CD4-positive, CD25-positive, alpha-beta regulatory T cell (primary cell): Measurements from ENCODE around the gene OMP. TPM values are rescaled to one million over a fixed set of nuclear protein-coding genes. Genes with fewer than 3 reads are reported as not detected.

ENCODE experiments used
- ATAC-seq, 2 donors: fragments of 150-1000 bp; cut with Tn5 transposase; one replicate each; pipeline ENCODE4 v1.10.0; 2021; ENCODE audit warnings: low read depth in 2 of 2, moderate number of reproducible peaks in 2 of 2, moderate library complexity in 1 of 2
- DNase-seq, 3 donors: peaks; one replicate each; pipeline versions ENCODE4 v3.0.0 to v3.0.0-alpha.2; 2012 to 2022; ENCODE audit warnings: mixed read lengths in 1 of 3
- H3K27ac ChIP-seq: one replicate; pipeline ENCODE4 v1.7.0; 2013; ENCODE audit warnings: mild to moderate bottlenecking, low read length; ENCODE audit not compliant: insufficient read depth, poor library complexity, severe bottlenecking
- H3K27me3 ChIP-seq: one replicate; pipeline ENCODE4 v1.7.0; 2013; ENCODE audit warnings: low read length; ENCODE audit not compliant: control insufficient read depth, insufficient read depth
- H3K36me3 ChIP-seq: one replicate; pipeline ENCODE4 v1.7.0; 2013; ENCODE audit warnings: mild to moderate bottlenecking, low read length, moderate library complexity; ENCODE audit not compliant: control insufficient read depth, insufficient read depth
- H3K4me1 ChIP-seq: 2 replicates; pipeline ENCODE4 v1.7.0; 2013; ENCODE audit warnings: mild to moderate bottlenecking, low read length; ENCODE audit not compliant: insufficient read depth, control insufficient read depth, poor library complexity, severe bottlenecking
- H3K4me3 ChIP-seq: one replicate; pipeline ENCODE4 v1.7.0; 2013; ENCODE audit warnings: low read depth, mild to moderate bottlenecking, low read length, moderate library complexity
- H3K9me3 ChIP-seq, 2 experiments: 1 replicate in 1 of 2; 2 replicates in 1 of 2; pipeline ENCODE4 v1.7.0; 2013; ENCODE audit warnings: low read length in 2 of 2, mild to moderate bottlenecking in 1 of 2, moderate library complexity in 1 of 2; ENCODE audit not compliant: control insufficient read depth in 2 of 2
- H3K27ac Mint-ChIP-seq, 3 donors: one replicate each; pipeline ENCODE4 v1.8.0; 2020 to 2022; ENCODE audit warnings: mild to moderate bottlenecking in 3 of 3, mixed read lengths in 3 of 3, moderate library complexity in 2 of 3
- H3K27me3 Mint-ChIP-seq: one replicate; pipeline ENCODE4 v1.8.0; 2022; ENCODE audit warnings: mild to moderate bottlenecking, mixed read lengths
- H3K36me3 Mint-ChIP-seq: one replicate; pipeline ENCODE4 v1.8.0; 2020; ENCODE audit warnings: mixed read lengths
- H3K4me1 Mint-ChIP-seq, 4 donors: one replicate each; pipeline ENCODE4 v1.8.0; 2020 to 2022; ENCODE audit warnings: mixed read lengths in 4 of 4, mild to moderate bottlenecking in 1 of 4
- H3K4me3 Mint-ChIP-seq, 4 donors: one replicate each; pipeline ENCODE4 v1.8.0; 2020 to 2022; ENCODE audit warnings: mild to moderate bottlenecking in 4 of 4, mixed read lengths in 4 of 4, moderate library complexity in 3 of 4
- H3K9me3 Mint-ChIP-seq, 7 donors: one replicate each; pipeline ENCODE4 v1.8.0; 2020 to 2022; ENCODE audit warnings: mixed read lengths in 7 of 7, mild to moderate bottlenecking in 3 of 7, moderate library complexity in 2 of 7
- polyA plus RNA-seq, 4 donors: library from polyadenylated mRNA; unstranded; fragments of 300-500 nt; fragmentation: Illumina TruSeq; gene quantifications; one replicate each; pipeline ENCODE4 v1.2.3, GENCODE V29; 2021
- total RNA-seq: library from RNA; stranded (reverse); gene quantifications from one replicate; pipeline ENCODE4 v1.2.3, GENCODE V29; 2022

The OMP gene
- total and polyA plus RNA-seq, 5 donors from 2014 or later: not detected

- Mint-ChIP-seq H3K9me3 (no peaks in the 10 kb centered on the region), H3K36me3 (peaks cover 5% of the 10 kb centered on the region), H3K27ac (peak overlapping the region in 1 of 3 donors; percentile 26), H3K27me3 (peaks cover 5% of the 10 kb centered on the region), H3K4me3 (peak overlapping the region in 1 of 4 donors; percentile 68), H3K4me1 (peaks cover 0 to 18% (median 3%) of the 10 kb centered on the region in 4 donors)
- peaks cover 13% of the 10 kb centered on the region for H3K4me1 ChIP-seq
- DNase-seq (no peak), ATAC-seq (no peak)
- no peak overlapping the region for H3K4me3 ChIP-seq
- no peaks in the 10 kb centered on the region for H3K36me3 ChIP-seq
- H3K9me3 ChIP-seq: no peaks in the 10 kb centered on the region
- no peak overlapping the region for H3K27ac ChIP-seq
- H3K27me3 ChIP-seq: no peaks in the 10 kb centered on the region
These were observed 31.6 kb upstream of the OMP start for GRCh38 chr11:77071077-77071476.

GRCh38 chr11:77071671-77072605 lies 30.7 kb upstream of the OMP start:
- Histone ChIP-seq H3K4me1 (peaks cover 9% of the 10 kb centered on the region), H3K27me3 (no peaks in the 10 kb centered on the region), H3K36me3 (no peaks in the 10 kb centered on the region), H3K9me3 (no peaks in the 10 kb centered on the region), H3K27ac (no peak overlapping the region), H3K4me3 (no peak overlapping the region)
- H3K27ac Mint-ChIP-seq: peak overlapping the region in 1 of 3 donors; percentile 22
- peak overlapping the region in 2 of 4 donors; percentile 39 to 47 for H3K4me3 Mint-ChIP-seq
- ATAC-seq (no peak), DNase-seq (no peak)
- H3K4me1 Mint-ChIP-seq: peaks cover 0 to 18% (median 5%) of the 10 kb centered on the region in 4 donors
- no peaks in the 10 kb centered on the region for H3K9me3 Mint-ChIP-seq
- H3K36me3 Mint-ChIP-seq: peaks cover 5% of the 10 kb centered on the region
- peaks cover 11% of the 10 kb centered on the region for H3K27me3 Mint-ChIP-seq

GRCh38 chr11:77072851-77073327 lies 29.8 kb upstream of the OMP start:
- Histone ChIP-seq H3K36me3 (no peaks in the 10 kb centered on the region), H3K27me3 (no peaks in the 10 kb centered on the region), H3K9me3 (no peaks in the 10 kb centered on the region), H3K4me3 (no peak overlapping the region), H3K4me1 (peaks cover under 1% of the 10 kb centered on the region), H3K27ac (no peak overlapping the region)
- H3K27me3 Mint-ChIP-seq: peaks cover 11% of the 10 kb centered on the region
- DNase-seq (no peak), ATAC-seq (no peak)
- H3K4me1 Mint-ChIP-seq: peaks cover 0 to 12% (median 5%) of the 10 kb centered on the region in 4 donors
- H3K36me3 Mint-ChIP-seq: peaks cover 5% of the 10 kb centered on the region
- H3K9me3 Mint-ChIP-seq: no peaks in the 10 kb centered on the region
- peak overlapping the region in 1 of 4 donors; percentile 47 for H3K4me3 Mint-ChIP-seq
- H3K27ac Mint-ChIP-seq: no peak overlapping the region

- Histone ChIP-seq H3K4me3 (no peak overlapping the region), H3K4me1 (no peaks in the 10 kb centered on the region), H3K36me3 (no peaks in the 10 kb centered on the region), H3K27me3 (no peaks in the 10 kb centered on the region), H3K9me3 (no peaks in the 10 kb centered on the region), H3K27ac (no peak overlapping the region)
- no peak overlapping the region for H3K4me3 Mint-ChIP-seq
- H3K9me3 Mint-ChIP-seq: no peaks in the 10 kb centered on the region
- H3K36me3 Mint-ChIP-seq: peaks cover 5% of the 10 kb centered on the region
- no peak overlapping the region for H3K27ac Mint-ChIP-seq
- ATAC-seq (no peak), DNase-seq (no peak)
- H3K27me3 Mint-ChIP-seq: peaks cover 11% of the 10 kb centered on the region
- H3K4me1 Mint-ChIP-seq: peaks cover 0 to 10% (median 5%) of the 10 kb centered on the region in 4 donors
These were observed 29.2 kb upstream of the OMP start for GRCh38 chr11:77073328-77074001.

- H3K4me1 ChIP-seq: no peaks in the 10 kb centered on the region
- H3K27me3 ChIP-seq: no peaks in the 10 kb centered on the region
- H3K36me3 ChIP-seq: no peaks in the 10 kb centered on the region
- ATAC-seq (no peak), DNase-seq (no peak)
- no peak overlapping the region for H3K4me3 ChIP-seq
- H3K27ac ChIP-seq: no peak overlapping the region
- Mint-ChIP-seq H3K27me3 (peaks cover 11% of the 10 kb centered on the region), H3K36me3 (peaks cover 5% of the 10 kb centered on the region), H3K4me3 (peak overlapping the region in 1 of 4 donors; percentile 49), H3K4me1 (peaks cover 0 to 10% (median 5%) of the 10 kb centered on the region in 4 donors), H3K9me3 (peaks cover 0 to 3% (median 0%) of the 10 kb centered on the region in 7 donors), H3K27ac (no peak overlapping the region)
- H3K9me3 ChIP-seq: no peaks in the 10 kb centered on the region
These were observed 28.4 kb upstream of the OMP start for GRCh38 chr11:77074205-77074604.

GRCh38 chr11:77074626-77075221 lies 27.9 kb upstream of the OMP start:
- Mint-ChIP-seq H3K36me3 (peaks cover 5% of the 10 kb centered on the region), H3K4me1 (peaks cover 0 to 10% (median 5%) of the 10 kb centered on the region in 4 donors), H3K27me3 (peaks cover 11% of the 10 kb centered on the region), H3K9me3 (peaks cover 0 to 3% (median 0%) of the 10 kb centered on the region in 7 donors), H3K27ac (no peak overlapping the region), H3K4me3 (peak overlapping the region in 1 of 4 donors; percentile 49)
- H3K4me3 ChIP-seq: no peak overlapping the region
- no peaks in the 10 kb centered on the region for H3K9me3 ChIP-seq
- H3K4me1 ChIP-seq: no peaks in the 10 kb centered on the region
- no peak for ATAC-seq
- no peaks in the 10 kb centered on the region for H3K27me3 ChIP-seq
- no peaks in the 10 kb centered on the region for H3K36me3 ChIP-seq
- H3K27ac ChIP-seq: no peak overlapping the region
- no peak for DNase-seq

GRCh38 chr11:77075425-77075905 lies 27.2 kb upstream of the OMP start:
- Histone ChIP-seq H3K4me3 (no peak overlapping the region), H3K9me3 (no peaks in the 10 kb centered on the region), H3K27me3 (no peaks in the 10 kb centered on the region), H3K4me1 (no peaks in the 10 kb centered on the region), H3K36me3 (no peaks in the 10 kb centered on the region), H3K27ac (no peak overlapping the region)
- no peak for ATAC-seq
- Mint-ChIP-seq H3K36me3 (peaks cover 5% of the 10 kb centered on the region), H3K27me3 (peaks cover 11% of the 10 kb centered on the region), H3K4me3 (no peak overlapping the region), H3K9me3 (peaks cover 0 to 3% (median 0%) of the 10 kb centered on the region in 7 donors), H3K4me1 (peaks cover 0 to 10% (median 5%) of the 10 kb centered on the region in 4 donors), H3K27ac (no peak overlapping the region)
- no peak for DNase-seq
